HFF-Myc (cell line): ENCODE measurements around the gene GIPC1.
"Not testable (repeated sequence)": the region's sequence is repeated elsewhere in the genome, so short reads cannot be mapped to it uniquely, and the experiment has no call there.

Experiments used
- DNase-seq: peaks from one replicate; pipeline ENCODE4 v3.0.0-alpha.2; 2011; ENCODE audit warnings: low read depth; ENCODE audit errors: extremely low read depth
- H3K4me3 ChIP-seq: replicated peaks from 2 replicates; pipeline ENCODE4 v1.5.1; 2011; ENCODE audit warnings: low read depth, mild to moderate bottlenecking, control low read depth, low read length
- CTCF ChIP-seq: IDR thresholded peaks from 2 replicates; pipeline ENCODE4 v1.5.1; 2012; ENCODE audit warnings: mild to moderate bottlenecking, low read depth, low read length, control low read depth; ENCODE audit errors: missing control alignments

Gene GIPC1

GRCh38 chr19:14496029-14496833 lies at the start of gene GIPC1:
TSS of gene GIPC1 (minus strand) at chr19:14496127. CDS start at chr19:14482976, 13,151 bp downstream.
- peak; percentile 96 for DNase-seq
- peak within 1 kb of the TSS; percentile 80 for H3K4me3 ChIP-seq
- TF ChIP-seq CTCF: no peak

GRCh38 chr19:14545716-14546082 lies 49.8 kb upstream of the GIPC1 start:
- DNase-seq: no peak
- TF ChIP-seq CTCF: no peak
- H3K4me3 ChIP-seq: no peak overlapping the region

GRCh38 chr19:14544977-14545715 lies 49.2 kb upstream of the GIPC1 start:
- no peak for TF ChIP-seq CTCF
- DNase-seq: no peak
- H3K4me3 ChIP-seq: no peak overlapping the region

- H3K4me3 ChIP-seq: no peak overlapping the region
- no peak for DNase-seq
- no peak for TF ChIP-seq CTCF
Observed at GRCh38 chr19:14544047-14544446, 48.1 kb upstream of the GIPC1 start.

GRCh38 chr19:14542711-14543328 lies 46.9 kb upstream of the GIPC1 start:
- H3K4me3 ChIP-seq: no peak overlapping the region
- DNase-seq: no peak
- no peak for TF ChIP-seq CTCF

GRCh38 chr19:14541979-14542378 lies 46.1 kb upstream of the GIPC1 start:
- not testable (repeated sequence) for H3K4me3 ChIP-seq, DNase-seq
